ENCODE results near the gene NINJ1.

The NINJ1 gene

DNA sequence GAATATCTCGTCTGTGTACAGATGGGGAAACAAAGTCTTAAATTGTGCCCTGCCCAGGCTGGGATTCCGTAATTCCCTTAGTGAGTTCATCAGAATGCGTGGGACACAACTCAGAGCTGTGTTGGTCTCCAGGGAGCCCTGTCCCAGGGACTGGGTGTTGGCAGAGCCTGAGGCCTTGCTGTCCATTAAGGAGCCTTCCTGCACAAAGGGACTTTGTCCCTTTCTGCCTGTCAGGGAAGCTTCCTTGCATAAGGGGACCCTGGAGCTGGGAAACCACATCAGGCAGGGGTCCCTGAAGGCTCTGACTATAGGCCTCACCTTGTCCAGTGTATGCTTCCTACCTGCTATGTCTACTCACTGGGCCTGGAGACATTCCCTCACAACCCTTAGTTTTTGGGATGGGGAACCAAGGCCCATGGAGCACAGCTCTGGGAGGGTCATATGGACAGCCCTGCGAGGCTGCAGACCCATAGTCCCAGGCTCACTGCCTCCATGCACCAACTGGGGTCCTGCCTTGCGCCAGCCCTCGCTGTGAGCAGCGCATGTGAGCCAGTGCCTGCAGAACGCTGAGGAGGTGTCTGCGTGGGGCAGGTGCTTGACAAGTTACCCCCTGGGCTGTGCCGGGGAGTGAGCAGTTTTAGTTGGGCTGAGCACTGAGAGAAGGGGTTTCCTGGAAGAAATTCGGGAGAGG is 36.4 kb downstream of the NINJ1 start:
- no peak for FAIRE-seq
- DNase-seq (ENCODE audit: insufficient read length, low spot score), result peak; percentile 0
- TF ChIP-seq, protein P1, sequence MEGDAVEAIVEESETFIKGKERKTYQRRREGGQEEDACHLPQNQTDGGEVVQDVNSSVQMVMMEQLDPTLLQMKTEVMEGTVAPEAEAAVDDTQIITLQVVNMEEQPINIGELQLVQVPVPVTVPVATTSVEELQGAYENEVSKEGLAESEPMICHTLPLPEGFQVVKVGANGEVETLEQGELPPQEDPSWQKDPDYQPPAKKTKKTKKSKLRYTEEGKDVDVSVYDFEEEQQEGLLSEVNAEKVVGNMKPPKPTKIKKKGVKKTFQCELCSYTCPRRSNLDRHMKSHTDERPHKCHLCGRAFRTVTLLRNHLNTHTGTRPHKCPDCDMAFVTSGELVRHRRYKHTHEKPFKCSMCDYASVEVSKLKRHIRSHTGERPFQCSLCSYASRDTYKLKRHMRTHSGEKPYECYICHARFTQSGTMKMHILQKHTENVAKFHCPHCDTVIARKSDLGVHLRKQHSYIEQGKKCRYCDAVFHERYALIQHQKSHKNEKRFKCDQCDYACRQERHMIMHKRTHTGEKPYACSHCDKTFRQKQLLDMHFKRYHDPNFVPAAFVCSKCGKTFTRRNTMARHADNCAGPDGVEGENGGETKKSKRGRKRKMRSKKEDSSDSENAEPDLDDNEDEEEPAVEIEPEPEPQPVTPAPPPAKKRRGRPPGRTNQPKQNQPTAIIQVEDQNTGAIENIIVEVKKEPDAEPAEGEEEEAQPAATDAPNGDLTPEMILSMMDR (IDR thresholded peaks at IDR 0.05; ENCODE audit: insufficient read depth, missing control alignments), result no peak

DNA sequence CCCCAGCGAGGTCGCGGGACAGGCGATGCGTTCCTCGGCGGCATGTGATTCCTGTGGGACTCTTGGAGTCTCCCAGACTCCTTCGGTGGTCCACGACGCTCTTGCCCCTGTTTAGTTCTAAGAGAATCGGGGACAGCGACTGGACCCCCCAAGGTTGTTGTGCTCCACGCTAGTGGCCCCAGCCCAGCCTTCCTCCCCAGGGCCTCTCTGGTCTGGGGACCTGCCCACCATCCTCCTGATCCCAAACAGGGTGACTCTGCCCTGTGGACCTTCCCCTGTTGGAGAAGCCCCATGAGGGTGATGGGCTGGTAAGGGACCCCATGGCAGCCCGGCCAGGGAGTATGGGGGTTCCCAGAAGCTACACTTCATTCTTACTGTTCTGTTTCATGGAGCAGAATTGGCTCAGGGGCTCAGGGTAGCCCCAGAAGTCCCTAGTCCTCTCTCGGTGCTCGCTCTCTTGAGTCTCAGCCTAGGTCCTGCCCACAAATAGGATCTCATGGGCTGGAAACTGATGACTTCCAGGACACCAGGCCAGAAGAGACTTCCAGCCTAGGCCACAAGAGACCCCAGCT is 37.2 kb downstream of the NINJ1 start:
- peak; percentile 2 for DNase-seq (ENCODE audit: insufficient read length, low spot score)

DNA sequence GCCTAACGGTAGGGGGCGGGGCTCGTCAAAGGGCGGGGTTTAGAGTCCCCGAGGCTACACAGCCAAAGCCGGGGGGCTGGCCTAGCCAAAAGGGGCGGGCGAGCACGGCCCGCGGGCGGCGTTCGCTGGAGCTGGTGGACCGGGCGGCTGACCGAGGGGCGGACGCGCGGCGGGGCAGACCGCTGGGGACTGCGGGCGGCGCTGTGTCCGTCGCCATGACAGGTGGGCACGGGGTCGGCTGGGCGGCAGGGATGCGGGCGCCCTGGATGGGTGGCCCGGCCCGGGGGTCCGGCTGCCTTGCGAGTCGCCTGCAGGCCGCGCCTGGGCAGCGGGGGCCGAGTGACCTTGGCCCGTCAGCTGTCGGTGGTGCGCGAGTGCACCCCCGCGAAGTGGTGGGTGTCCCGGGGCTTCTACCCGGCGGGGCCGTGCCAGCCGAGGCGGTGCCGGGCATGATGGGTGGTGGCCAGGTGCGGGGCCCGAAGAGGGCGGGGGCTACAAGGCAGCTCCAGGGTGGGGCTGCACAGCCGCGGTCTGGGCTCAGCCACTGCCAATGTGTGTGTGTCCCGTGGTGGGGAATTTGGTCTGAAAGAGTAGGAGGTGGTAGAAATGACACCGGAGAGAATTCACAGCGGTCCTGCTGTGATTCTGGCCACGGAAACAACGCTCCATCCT is 37.8 kb downstream of the NINJ1 start, which contains the start of gene CARD19:
CARD19 (plus strand) TSS at position 87 of the 672 bp plus-strand sequence; CDS start at position 216, 129 bp downstream.
- DNase-seq (ENCODE audit: insufficient read length, low spot score) (peak; percentile 31), FAIRE-seq (no peak)
- TF ChIP-seq, protein P1 (IDR thresholded peaks at IDR 0.05; ENCODE audit: insufficient read depth, missing control alignments), result no peak

More for the DNA sequence above, 37.2 kb downstream of the NINJ1 start:
- TF ChIP-seq, protein P1 (IDR thresholded peaks at IDR 0.05; ENCODE audit: insufficient read depth, missing control alignments), result no peak
- no peak for FAIRE-seq

DNA sequence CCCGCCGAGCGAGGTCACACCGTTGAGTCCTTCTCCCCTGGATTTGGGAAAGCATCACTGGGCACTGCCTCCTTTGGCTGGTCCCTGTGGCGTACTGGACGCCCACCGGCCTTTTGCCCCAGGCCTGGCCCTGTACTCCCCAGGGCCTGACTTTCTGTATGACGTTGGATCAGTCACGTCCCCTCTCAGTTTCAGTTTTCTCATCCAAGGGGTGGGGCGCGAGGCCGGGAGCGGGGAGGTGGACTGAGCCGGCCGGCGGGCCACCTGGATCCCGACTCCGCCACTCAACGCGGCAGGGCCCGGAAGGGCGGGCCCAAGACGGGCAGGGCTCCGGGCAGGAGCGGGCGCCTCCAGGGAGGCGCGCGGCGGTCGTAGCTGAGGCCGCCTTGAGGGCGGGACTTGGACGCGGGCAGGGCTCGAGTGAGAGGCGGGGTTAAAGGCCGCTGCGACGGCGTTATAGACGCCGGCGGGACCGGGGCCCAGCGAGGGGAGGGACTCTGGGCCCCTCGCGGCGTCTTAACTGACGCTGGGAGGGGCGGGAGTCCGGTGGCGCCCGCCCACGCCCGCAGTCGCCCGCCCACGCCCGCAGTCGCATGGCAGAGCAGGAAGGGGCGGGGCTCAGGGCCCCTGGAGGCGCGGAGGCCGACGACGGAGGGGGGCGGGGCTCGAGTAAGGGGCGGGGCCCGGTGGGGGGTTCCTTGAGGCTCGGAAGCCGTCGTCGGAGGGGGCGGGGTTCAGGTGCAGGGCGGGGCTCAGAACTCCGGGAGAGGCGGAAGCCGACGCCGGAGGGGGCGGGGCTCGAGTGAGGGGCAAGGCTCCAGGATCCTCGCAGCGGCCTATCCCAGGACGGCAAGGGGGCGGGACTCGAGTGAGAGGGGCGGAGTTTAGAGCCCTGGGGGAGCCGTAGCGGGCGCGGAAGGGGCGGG is 38.6 kb downstream of the NINJ1 start:
- DNase-seq (ENCODE audit: insufficient read length, low spot score) (peak; percentile 95), FAIRE-seq (no peak)
- TF ChIP-seq, protein P1 (IDR thresholded peaks at IDR 0.05; ENCODE audit: insufficient read depth, missing control alignments), result no peak

DNA sequence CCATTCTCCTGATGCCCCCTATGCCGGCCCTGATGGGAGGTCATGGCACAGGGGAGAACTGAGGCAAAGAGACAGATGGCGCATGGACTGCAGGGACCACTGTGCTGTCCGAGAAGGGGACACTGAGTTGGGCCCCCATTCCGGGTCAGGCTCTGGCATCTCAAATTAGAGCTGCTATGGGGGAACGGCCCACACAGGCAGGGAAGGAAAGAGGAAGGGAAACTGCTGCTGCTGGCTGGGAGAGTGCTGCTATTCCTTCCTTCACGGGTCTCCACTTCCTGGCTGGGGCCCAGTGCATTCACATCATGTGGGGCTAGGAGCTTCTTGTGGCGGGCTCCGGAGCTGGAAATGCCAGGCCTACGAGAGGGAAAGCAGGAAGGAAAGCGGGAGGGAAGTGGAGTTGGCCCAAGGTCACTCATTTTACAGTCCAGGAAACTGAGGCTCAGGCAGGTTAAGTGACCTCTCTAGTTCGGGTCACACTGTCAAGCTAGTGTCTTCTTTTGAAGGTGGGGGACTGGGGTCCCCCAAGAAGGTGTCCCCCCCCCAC is 39.3 kb downstream of the NINJ1 start:
- DNase-seq (ENCODE audit: insufficient read length, low spot score) (peak; percentile 6), FAIRE-seq (no peak)
- TF ChIP-seq, protein P1 (IDR thresholded peaks at IDR 0.05; ENCODE audit: insufficient read depth, missing control alignments), result no peak

DNA sequence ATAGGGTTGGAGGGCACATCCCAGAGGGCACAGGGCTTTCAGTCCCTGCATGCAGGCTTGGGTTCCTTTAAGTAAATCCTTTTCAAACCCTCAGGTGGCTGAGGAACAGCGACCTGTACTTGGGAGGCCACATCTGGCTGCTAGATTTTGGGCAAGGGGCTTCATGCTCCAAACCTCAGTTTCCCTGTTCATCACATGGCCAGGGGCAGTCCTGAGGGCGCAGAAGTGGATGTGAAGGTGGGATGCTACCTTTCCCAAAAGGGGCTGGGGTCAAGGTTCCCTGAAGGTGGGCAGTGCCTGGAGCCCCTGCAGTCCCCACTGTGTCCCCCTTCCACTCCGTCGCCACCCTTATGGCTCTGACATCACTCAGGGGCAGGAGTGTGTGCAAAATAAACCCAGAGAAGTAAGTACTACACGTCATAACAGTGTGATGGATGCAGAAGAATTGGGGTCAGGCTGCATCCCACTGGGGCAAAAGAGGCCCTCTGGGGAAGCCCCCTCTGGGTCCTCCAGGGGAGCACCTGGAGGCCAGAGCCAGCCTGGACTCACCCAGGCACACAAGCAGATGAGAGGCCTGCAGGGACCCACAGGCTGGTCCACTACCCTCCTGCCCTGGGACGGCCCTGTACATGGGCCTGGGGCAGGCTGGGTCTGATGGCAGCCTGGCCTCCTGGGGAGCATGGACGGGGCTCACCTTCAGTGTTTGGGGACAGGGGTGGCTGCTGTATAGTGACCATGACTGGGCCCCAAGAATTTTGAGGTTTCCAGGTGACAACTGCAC is 40.0 kb downstream of the NINJ1 start:
- DNase-seq (ENCODE audit: insufficient read length, low spot score), result peak; percentile 3
- FAIRE-seq, result no peak
- TF ChIP-seq, protein P1 (IDR thresholded peaks at IDR 0.05; ENCODE audit: insufficient read depth, missing control alignments), result no peak

Data from D721Med (cell line).